ENCODE measurements around the gene MCM8.

GRCh38 chr20:6007094-6007528 is 56.7 kb downstream of the MCM8 start:
- TF ChIP-seq CTCF (IDR thresholded peaks at IDR 0.05) (no peak), POLR2AphosphoS5 (IDR thresholded peaks at IDR 0.05) (no peak), POLR2A (IDR thresholded peaks at IDR 0.05) (no peak)

Measured in breast epithelium (tissue), 3 donors.